Colonic mucosa (tissue), 4 donors: Measurements from ENCODE around the gene PGBD2. TPM values are rescaled to one million over a fixed set of nuclear protein-coding genes. Genes with fewer than 3 reads are reported as not detected.

Experiments used
- DNase-seq: peaks from one replicate; pipeline ENCODE4 v3.0.0-alpha.2; 2020
- H3K27ac ChIP-seq: fragments of 200-600 bp; one replicate; pipeline ENCODE4 v1.8.0; 2021
- H3K27me3 ChIP-seq: fragments of 200-600 bp; one replicate; pipeline ENCODE4 v1.8.0; 2021
- H3K36me3 ChIP-seq: fragments of 200-600 bp; one replicate; pipeline ENCODE4 v1.8.0; 2021
- H3K4me1 ChIP-seq: fragments of 200-600 bp; one replicate; pipeline ENCODE4 v1.8.0; 2021; ENCODE audit warnings: mild to moderate bottlenecking
- H3K4me3 ChIP-seq: fragments of 200-600 bp; one replicate; pipeline ENCODE4 v1.8.0; 2021
- H3K9ac ChIP-seq, 2 donors: one replicate each; pipeline ENCODE4 v1.7.0; 2013; ENCODE audit warnings: control low read depth in 2 of 2, low read depth in 2 of 2, low read length in 2 of 2
- H3K9me3 ChIP-seq: fragments of 200-600 bp; one replicate; pipeline ENCODE4 v1.8.0; 2021
- intact Hi-C: fragments of 100-400 bp; cut with DNase I; formaldehyde crosslinking; loops from one replicate; pipeline ENCODE4 v1.14.1; 2022
- total RNA-seq, 2 donors: library from RNA; stranded (reverse); fragmentation: NEBNext Ultra II Directional in 1 of 2; extraction: Animal tissue kit (Norgen Biotek cat#: 25700) in 1 of 2; gene quantifications; one replicate each; pipeline ENCODE4 v1.2.1, GENCODE V29; 2021
- TF ChIP-seq, protein P1 (sequence below): fragments of 200-600 bp; IDR thresholded peaks from one replicate; pipeline ENCODE4 v1.8.0; 2022; ENCODE audit warnings: antibody characterized with exemption, mild to moderate bottlenecking
- donor health status: healthy.
- donor health status: DM: no; HTN: no; CAD: no.
- donor health status: DM: no; HTN: no; CAD: no.

Gene PGBD2
- total RNA-seq, 2 donors from 2014 or later: 7.2 to 8.4 TPM

DNA sequence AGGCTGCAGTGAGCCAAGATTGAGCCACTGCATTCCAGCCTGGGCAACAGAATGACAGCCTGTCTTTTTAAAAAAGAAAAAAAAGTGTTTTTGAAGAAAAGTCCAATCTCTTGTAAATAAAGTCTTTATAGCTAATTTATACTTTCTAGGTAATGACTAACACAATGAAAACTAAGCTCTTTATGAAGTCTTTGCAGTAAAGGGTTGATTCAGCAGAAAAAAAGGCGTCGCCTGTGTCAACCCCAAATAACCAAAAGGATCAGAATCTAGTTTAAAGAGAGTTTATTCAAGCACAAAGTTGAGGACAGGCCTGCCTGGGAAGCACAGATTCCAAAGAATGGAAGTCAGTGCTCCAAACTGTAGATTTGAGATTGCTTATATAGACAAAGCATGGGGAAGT, 14.3 kb upstream of the PGBD2 start:
- no peak for DNase-seq
- Histone ChIP-seq H3K9me3 (no peaks in the 10 kb centered on the region), H3K9ac (no peak overlapping the region), H3K4me1 (no peaks in the 10 kb centered on the region), H3K4me3 (no peak overlapping the region), H3K27ac (no peak overlapping the region), H3K27me3 (no peaks in the 10 kb centered on the region), H3K36me3 (no peaks in the 10 kb centered on the region)
- TF ChIP-seq, protein P1, sequence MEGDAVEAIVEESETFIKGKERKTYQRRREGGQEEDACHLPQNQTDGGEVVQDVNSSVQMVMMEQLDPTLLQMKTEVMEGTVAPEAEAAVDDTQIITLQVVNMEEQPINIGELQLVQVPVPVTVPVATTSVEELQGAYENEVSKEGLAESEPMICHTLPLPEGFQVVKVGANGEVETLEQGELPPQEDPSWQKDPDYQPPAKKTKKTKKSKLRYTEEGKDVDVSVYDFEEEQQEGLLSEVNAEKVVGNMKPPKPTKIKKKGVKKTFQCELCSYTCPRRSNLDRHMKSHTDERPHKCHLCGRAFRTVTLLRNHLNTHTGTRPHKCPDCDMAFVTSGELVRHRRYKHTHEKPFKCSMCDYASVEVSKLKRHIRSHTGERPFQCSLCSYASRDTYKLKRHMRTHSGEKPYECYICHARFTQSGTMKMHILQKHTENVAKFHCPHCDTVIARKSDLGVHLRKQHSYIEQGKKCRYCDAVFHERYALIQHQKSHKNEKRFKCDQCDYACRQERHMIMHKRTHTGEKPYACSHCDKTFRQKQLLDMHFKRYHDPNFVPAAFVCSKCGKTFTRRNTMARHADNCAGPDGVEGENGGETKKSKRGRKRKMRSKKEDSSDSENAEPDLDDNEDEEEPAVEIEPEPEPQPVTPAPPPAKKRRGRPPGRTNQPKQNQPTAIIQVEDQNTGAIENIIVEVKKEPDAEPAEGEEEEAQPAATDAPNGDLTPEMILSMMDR: no peak
- intact Hi-C loops: no loop called here

DNA sequence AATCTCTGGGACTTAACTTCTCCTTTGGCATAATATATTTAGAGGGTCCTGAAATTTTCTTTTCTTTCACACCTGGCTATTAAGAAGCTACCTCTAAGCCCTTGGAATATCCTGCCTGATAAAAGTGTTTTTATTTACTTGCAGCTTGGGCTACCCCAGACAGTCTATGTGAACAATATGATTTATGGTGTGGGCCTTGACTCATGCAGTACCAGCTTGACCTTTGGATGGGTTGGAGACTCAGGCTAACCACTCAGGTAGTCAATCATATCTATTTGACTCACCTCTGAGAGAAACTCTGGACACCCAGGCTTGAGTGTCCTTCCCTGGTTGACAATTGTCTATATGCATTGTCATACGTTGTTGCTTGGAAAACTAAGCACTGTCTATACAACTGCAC, 13.4 kb upstream of the PGBD2 start:
- no peaks in the 10 kb centered on the region for H3K4me1 ChIP-seq
- H3K27me3 ChIP-seq: no peaks in the 10 kb centered on the region
- no peaks in the 10 kb centered on the region for H3K36me3 ChIP-seq
- no peak overlapping the region for H3K9ac ChIP-seq
- TF ChIP-seq, protein P1: no peak
- H3K4me3 ChIP-seq: no peak overlapping the region
- DNase-seq: no peak
- H3K27ac ChIP-seq: no peak overlapping the region
- intact Hi-C loops: no loop called here
- H3K9me3 ChIP-seq: no peaks in the 10 kb centered on the region

DNA sequence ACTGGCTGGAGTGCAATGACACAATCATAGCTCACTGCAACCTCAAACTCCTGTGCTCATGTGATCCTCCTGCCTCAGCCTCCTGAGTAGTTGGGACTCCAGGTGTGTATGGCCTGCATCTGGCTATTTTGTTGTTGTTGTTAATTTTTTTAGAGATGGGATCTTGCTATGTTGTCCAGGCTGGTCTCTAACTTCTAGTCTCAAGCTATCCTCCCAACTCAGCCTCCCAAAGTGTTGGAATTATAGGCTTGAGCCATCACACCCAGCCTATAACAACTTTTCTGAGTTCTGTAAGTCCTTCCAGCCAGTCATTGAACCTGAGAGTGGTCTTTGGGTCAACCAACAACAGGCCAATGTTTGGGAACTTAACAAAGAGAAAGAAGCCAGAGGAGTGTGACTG, 11.2 kb upstream of the PGBD2 start:
- Histone ChIP-seq H3K36me3 (no peaks in the 10 kb centered on the region), H3K4me3 (no peak overlapping the region), H3K27me3 (no peaks in the 10 kb centered on the region), H3K9ac (no peak overlapping the region), H3K9me3 (no peaks in the 10 kb centered on the region), H3K4me1 (no peaks in the 10 kb centered on the region), H3K27ac (no peak overlapping the region)
- TF ChIP-seq, protein P1: no peak
- intact Hi-C loops: no loop called here
- no peak for DNase-seq

DNA sequence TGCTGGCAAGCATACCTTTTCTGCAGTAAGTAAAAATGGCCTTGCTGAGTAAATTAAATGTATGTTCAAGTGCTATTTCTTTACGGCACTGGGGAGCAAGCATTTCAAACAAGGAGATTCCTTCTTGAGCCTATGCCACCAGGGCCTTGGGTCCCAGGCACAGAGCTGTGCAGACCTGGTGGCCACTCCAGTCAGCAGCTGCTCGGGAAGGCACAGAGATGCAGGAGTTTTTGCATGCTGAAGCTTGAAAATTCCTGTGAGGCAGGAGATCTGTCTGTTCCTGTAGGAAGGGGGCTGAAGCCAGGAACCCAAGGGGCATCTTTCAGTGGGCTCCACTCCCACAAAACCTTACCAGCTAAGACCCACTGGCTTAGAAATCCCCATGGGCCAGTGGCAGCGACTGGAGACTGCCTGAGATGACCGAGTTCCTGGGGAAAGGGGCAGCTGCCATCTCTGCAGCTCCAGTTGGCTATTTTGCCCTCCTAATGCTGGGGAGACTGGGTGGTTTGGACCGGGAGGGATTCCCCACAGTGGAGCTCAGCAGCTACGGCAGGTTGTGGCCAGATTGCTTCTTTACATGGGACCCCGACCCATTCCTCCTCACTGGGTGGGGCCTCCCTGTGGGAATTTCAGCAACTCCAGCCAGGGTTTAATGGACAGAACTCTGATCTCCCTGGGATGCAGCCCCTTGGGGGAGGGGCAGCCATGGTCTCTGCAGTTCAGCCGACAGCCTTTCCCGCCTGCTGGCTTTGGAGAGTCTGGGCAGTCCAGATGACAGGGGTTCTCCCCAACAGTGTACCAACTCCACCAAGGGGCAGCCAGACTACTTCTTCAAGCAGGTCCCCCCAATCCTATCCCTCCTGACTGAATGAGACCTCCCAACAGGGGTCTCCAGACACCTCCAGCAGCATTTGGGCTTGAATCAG, 8.4 kb upstream of the PGBD2 start:
- Histone ChIP-seq H3K27ac (no peak overlapping the region), H3K4me1 (no peaks in the 10 kb centered on the region), H3K4me3 (no peak overlapping the region), H3K9ac (no peak overlapping the region), H3K36me3 (no peaks in the 10 kb centered on the region), H3K9me3 (no peaks in the 10 kb centered on the region), H3K27me3 (no peaks in the 10 kb centered on the region)
- no peak for DNase-seq
- TF ChIP-seq, protein P1: no peak
- intact Hi-C loops: no loop called here

DNA sequence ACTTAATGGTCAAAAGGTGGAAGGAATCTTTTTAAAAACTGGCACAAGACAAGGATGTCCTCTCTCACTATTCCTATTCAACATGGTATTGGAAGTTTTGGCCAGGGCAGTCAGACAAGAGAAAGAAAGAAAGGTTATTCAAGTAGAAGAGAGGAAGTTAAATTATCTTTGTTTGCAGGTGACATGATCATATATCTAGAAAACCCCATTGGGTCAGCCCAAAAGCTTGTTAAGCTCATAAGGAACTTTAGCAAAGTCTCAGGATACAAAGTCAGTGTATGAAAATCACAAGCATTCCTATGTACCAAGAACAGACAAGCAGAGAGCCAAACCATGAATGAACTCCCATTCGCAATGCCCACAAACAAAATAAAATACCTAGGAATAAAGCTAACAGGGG, 5.4 kb upstream of the PGBD2 start:
- H3K4me1 ChIP-seq: no peaks in the 10 kb centered on the region
- no peak overlapping the region for H3K4me3 ChIP-seq
- TF ChIP-seq, protein P1: no peak
- intact Hi-C loops: no loop called here
- H3K9me3 ChIP-seq: no peaks in the 10 kb centered on the region
- H3K9ac ChIP-seq: no peak overlapping the region
- no peaks in the 10 kb centered on the region for H3K36me3 ChIP-seq
- no peaks in the 10 kb centered on the region for H3K27me3 ChIP-seq
- no peak for DNase-seq
- H3K27ac ChIP-seq: no peak overlapping the region
